T-helper 1 cell (primary cell): Measurements from ENCODE around the gene AGFG2.

Source experiments
- DNase-seq, 5 donors: peaks; one replicate each; pipeline ENCODE4 v3.0.0-alpha.2; 2012 to 2020

AGFG2 gene

GRCh38 chr7:100588438-100588837, 49.4 kb downstream of the AGFG2 start:
- no peak for DNase-seq

GRCh38 chr7:100589341-100589947, 50.4 kb downstream of the AGFG2 start:
- DNase-seq, result no peak

GRCh38 chr7:100590077-100590737, 51.2 kb downstream of the AGFG2 start:
- no peak for DNase-seq

- DNase-seq, result no peak
These were observed 52.6 kb downstream of the AGFG2 start for GRCh38 chr7:100591596-100591995.

- DNase-seq, result no peak
These were observed 56.2 kb downstream of the AGFG2 start for GRCh38 chr7:100595188-100595587.

- DNase-seq, result no peak
These were observed 59.4 kb downstream of the AGFG2 start for GRCh38 chr7:100598425-100598824.

GRCh38 chr7:100599911-100600729, 61.1 kb downstream of the AGFG2 start:
- DNase-seq, result no peak

GRCh38 chr7:100600730-100601038, 61.7 kb downstream of the AGFG2 start:
- DNase-seq, result no peak

GRCh38 chr7:100602889-100603725, 64.1 kb downstream of the AGFG2 start:
- DNase-seq, result no peak

- no peak for DNase-seq
These were observed 64.7 kb downstream of the AGFG2 start for GRCh38 chr7:100603726-100604027.

- peak; percentile 58 to 73 (median 70) for DNase-seq
These were observed 65.3 kb downstream of the AGFG2 start for GRCh38 chr7:100604028-100604975.

- DNase-seq, result peak in 1 of 5 donors; percentile 35
These were observed 66.2 kb downstream of the AGFG2 start for GRCh38 chr7:100604976-100605911.

- no peak for DNase-seq
These were observed 67.3 kb downstream of the AGFG2 start for GRCh38 chr7:100606313-100606712.

- no peak for DNase-seq
These were observed 68.1 kb downstream of the AGFG2 start for GRCh38 chr7:100607111-100607510.

- no peak for DNase-seq
These were observed 71.0 kb downstream of the AGFG2 start for GRCh38 chr7:100609958-100610357.

GRCh38 chr7:100611983-100612729, 73.2 kb downstream of the AGFG2 start, which contains the start of gene MOSPD3:
Gene MOSPD3 (plus strand): TSS chr7:100612540. CDS start chr7:100612792, 252 bp downstream.
- DNase-seq, result peak; percentile 96 to 99 (median 97)

- no peak for DNase-seq
These were observed 73.9 kb downstream of the AGFG2 start for GRCh38 chr7:100612730-100613390.

- DNase-seq, result no peak
These were observed 74.6 kb downstream of the AGFG2 start for GRCh38 chr7:100613412-100614175.
